GM08714 (cell line): ENCODE data around the gene CLCN2.

Experiments used
- H3K4me3 ChIP-seq: fragments of 200-500 bp; sonication (Bioruptor generic); 2 replicates; pipeline ENCODE4 v1.5.1; 2014; ENCODE audit warnings: mild to moderate bottlenecking, low read length, inconsistent platforms
- ZNF274 ChIP-seq: IDR thresholded peaks from 2 replicates; pipeline ENCODE4 v1.6.1; 2012; ENCODE audit warnings: mild to moderate bottlenecking, low read depth, low read length

The CLCN2 gene

GRCh38 chr3:184358921-184359350, 2.5 kb downstream of the CLCN2 start:
- TF ChIP-seq ZNF274, result no peak
- no peak overlapping the region for H3K4me3 ChIP-seq

DNA sequence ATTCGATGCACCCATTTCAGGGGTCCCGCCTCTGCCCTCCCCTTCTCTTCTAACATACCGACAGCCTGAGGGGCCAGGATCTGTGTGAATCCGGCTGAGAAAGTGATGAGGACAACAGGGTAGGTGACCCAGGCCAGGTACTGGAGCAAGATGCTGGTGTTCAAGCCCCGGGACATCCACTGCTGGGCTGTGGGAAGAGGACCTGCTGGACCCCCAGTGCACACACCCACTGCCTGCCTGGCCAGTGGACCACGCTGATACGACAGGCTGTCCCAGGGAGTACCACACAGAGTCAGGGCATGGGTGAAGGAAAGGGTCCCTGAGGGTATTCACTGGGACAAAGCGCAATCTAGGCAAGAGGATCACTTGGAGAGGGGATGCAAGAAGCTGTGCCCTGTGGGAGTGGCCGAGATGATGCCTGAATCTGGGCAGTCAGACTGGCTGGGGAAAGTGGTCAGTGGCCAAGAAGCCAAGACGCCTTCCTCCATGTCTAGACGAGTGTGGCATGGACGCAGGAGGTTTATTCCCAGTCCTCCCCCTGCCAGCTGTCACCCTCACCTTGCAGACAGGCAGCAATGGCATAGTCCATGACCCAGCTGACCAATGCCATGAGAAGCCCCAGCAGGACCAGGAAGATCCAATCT, 3.2 kb downstream of the CLCN2 start:
- no peak overlapping the region for H3K4me3 ChIP-seq
- no peak for TF ChIP-seq ZNF274

GRCh38 chr3:184357248-184358123, 3.9 kb downstream of the CLCN2 start:
- no peak overlapping the region for H3K4me3 ChIP-seq
- no peak for TF ChIP-seq ZNF274

GRCh38 chr3:184355261-184356040, 6.0 kb downstream of the CLCN2 start:
- H3K4me3 ChIP-seq, result no peak overlapping the region
- no peak for TF ChIP-seq ZNF274

GRCh38 chr3:184354754-184355153, 6.7 kb downstream of the CLCN2 start:
- TF ChIP-seq ZNF274, result no peak
- H3K4me3 ChIP-seq, result no peak overlapping the region

GRCh38 chr3:184354121-184354728, 7.2 kb downstream of the CLCN2 start:
- no peak for TF ChIP-seq ZNF274

DNA sequence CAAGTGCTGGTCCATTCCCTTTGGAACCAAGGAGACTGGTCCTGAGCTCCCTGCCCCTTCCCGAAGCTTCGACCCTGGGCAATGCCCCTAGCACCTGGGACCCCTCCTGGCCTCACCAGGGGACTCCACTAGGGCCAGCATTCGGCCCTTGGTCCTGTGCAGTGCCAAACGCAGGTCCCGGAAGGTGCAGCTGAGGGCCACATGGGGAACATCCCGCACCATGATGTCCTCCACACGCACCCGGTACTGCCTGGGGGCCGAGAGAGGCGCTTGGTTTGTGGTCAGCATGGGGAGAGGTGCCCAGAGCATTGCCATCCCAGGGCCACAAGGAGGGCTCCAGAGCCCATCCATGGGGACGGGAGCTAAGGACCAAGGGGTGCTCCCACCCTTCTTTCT, 7.9 kb downstream of the CLCN2 start:
- H3K4me3 ChIP-seq, result no peak overlapping the region
- TF ChIP-seq ZNF274, result no peak

More at GRCh38 chr3:184354121-184354728, 7.2 kb downstream of the CLCN2 start:
- H3K4me3 ChIP-seq, result no peak overlapping the region

- no peak for TF ChIP-seq ZNF274
- no peak overlapping the region for H3K4me3 ChIP-seq
These were observed 8.4 kb downstream of the CLCN2 start for GRCh38 chr3:184352897-184353545.

DNA sequence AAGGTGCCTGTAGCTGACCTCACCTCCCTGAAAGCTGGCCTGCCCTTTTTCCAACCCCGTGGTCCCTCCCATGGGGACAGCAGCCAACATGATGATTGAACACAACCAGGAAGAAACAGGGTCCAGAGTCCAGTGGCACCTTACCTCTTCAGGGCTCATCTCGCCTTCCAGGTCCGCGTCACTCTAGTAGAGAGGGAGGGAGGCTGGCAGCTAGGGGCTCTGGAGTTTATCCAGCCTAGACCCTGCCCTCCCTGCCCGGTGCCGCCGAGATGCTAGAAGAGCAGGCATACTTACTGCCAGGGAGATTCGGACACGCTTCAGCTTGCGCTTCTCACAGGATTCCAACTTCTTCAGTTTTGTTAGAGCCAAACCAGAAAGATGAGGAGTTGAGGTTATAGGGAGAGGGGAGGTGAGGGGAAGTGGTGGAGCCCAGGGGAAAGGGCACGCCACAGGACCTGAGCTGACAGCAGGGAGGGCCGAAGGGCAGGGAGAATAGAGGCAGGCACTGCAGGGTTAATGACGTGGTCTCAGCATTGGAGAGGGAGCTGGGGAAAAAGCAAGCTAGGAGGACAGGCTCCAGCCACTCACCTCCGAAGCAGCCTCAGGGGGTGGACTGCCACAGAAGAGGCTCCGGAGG, 9.1 kb downstream of the CLCN2 start:
- no peak overlapping the region for H3K4me3 ChIP-seq
- TF ChIP-seq ZNF274, result no peak

GRCh38 chr3:184351511-184352148, 9.8 kb downstream of the CLCN2 start:
- no peak for TF ChIP-seq ZNF274
- no peak overlapping the region for H3K4me3 ChIP-seq

- TF ChIP-seq ZNF274, result no peak
These were observed 10.8 kb downstream of the CLCN2 start for GRCh38 chr3:184350618-184351017.

GRCh38 chr3:184349563-184350470, 11.6 kb downstream of the CLCN2 start:
- no peak for TF ChIP-seq ZNF274
- no peak overlapping the region for H3K4me3 ChIP-seq

More at GRCh38 chr3:184350618-184351017, 10.8 kb downstream of the CLCN2 start:
- no peak overlapping the region for H3K4me3 ChIP-seq
